Purkinje cell (primary cell): ENCODE results near the gene YDJC. TPM values are rescaled to one million over a fixed set of nuclear protein-coding genes. Genes with fewer than 3 reads are reported as not detected.

Experiments used
- polyA plus RNA-seq: library from polyadenylated mRNA; unstranded; fragments of >200 nt; fragmentation: Nextera tagmentation; gene quantifications from 2 replicates; pipeline ENCODE4 v1.2.1, GENCODE V29; 2014

Gene YDJC
- polyA plus RNA-seq = 2.4 and 4.4 TPM in 2 replicates

GRCh38 chr22:21629255-21630149 is at the start of gene YDJC:
TSS of gene YDJC (minus strand) at chr22:21630022. CDS start at chr22:21630014, 8 bp downstream.

GRCh38 chr22:21641789-21642583 is 12.2 kb upstream of the YDJC start, which contains the start of gene SDF2L1:
TSS of gene SDF2L1 (plus strand) at chr22:21642302. CDS start at chr22:21642337, 35 bp downstream.

GRCh38 chr22:21632237-21632895 is 2.5 kb upstream of the YDJC start, which contains the start of gene CCDC116:
TSS of gene CCDC116 (plus strand) at chr22:21632760. CDS start at chr22:21633182, 422 bp downstream.

Other genes with a start within 250 kb of the YDJC start
- 0.07 and 0.15 TPM in 2 replicates for gene RIMBP3B, start 246.3 kb downstream of the YDJC start, polyA plus RNA-seq
- gene HIC2, start 212.7 kb downstream of the YDJC start, polyA plus RNA-seq = 0.11 and 0.39 TPM in 2 replicates
- 1.7 and 4.4 TPM in 2 replicates for gene TMEM191C, start 162.6 kb downstream of the YDJC start, polyA plus RNA-seq
- gene RIMBP3C, start 78.6 kb downstream of the YDJC start, polyA plus RNA-seq = not detected in 2 replicates
- gene UBE2L3, start 62.3 kb downstream of the YDJC start, polyA plus RNA-seq = 96.9 and 105 TPM in 2 replicates
- gene CCDC116, start 2.7 kb upstream of the YDJC start, polyA plus RNA-seq = not detected in 2 replicates
- gene SDF2L1, start 12.3 kb upstream of the YDJC start, polyA plus RNA-seq = 5.2 and 8.6 TPM in 2 replicates
- 7.2 and 9.4 TPM in 2 replicates for gene PPIL2, start 36.0 kb upstream of the YDJC start, polyA plus RNA-seq
- gene YPEL1, start 105.8 kb upstream of the YDJC start, polyA plus RNA-seq = 2.1 and 2.5 TPM in 2 replicates
- gene MAPK1, start 237.6 kb upstream of the YDJC start, polyA plus RNA-seq = 30.8 and 36.8 TPM in 2 replicates